Glutamatergic neuron (in vitro differentiated cells): ENCODE results near the gene ACSF2. TPM values are rescaled to one million over a fixed set of nuclear protein-coding genes. Genes with fewer than 3 reads are reported as not detected.
A peak's percentile ranks its signal among the peaks of the same experiment; 100 is the strongest.

Source experiments
- DNase-seq: peaks from one replicate; pipeline ENCODE4 v3.0.0; 2022
- H3K27ac Mint-ChIP-seq: one replicate; pipeline ENCODE4 v1.8.0; 2020; ENCODE audit warnings: mild to moderate bottlenecking, mixed read lengths, inconsistent platforms; ENCODE audit not compliant: unreplicated experiment
- H3K27me3 Mint-ChIP-seq: one replicate; pipeline ENCODE4 v1.8.0; 2020; ENCODE audit warnings: mild to moderate bottlenecking, moderate library complexity, mixed read lengths, inconsistent platforms; ENCODE audit not compliant: unreplicated experiment
- H3K36me3 Mint-ChIP-seq: one replicate; pipeline ENCODE4 v1.8.0; 2020; ENCODE audit warnings: mild to moderate bottlenecking, mixed read lengths, inconsistent platforms; ENCODE audit not compliant: unreplicated experiment
- H3K4me1 Mint-ChIP-seq: one replicate; pipeline ENCODE4 v1.8.0; 2020; ENCODE audit warnings: mild to moderate bottlenecking, low read depth, mixed read lengths, inconsistent platforms; ENCODE audit not compliant: unreplicated experiment
- H3K4me3 Mint-ChIP-seq: one replicate; pipeline ENCODE4 v1.8.0; 2020; ENCODE audit warnings: mild to moderate bottlenecking, mixed read lengths, inconsistent platforms; ENCODE audit not compliant: unreplicated experiment
- H3K9me3 Mint-ChIP-seq: one replicate; pipeline ENCODE4 v1.8.0; 2020; ENCODE audit warnings: mild to moderate bottlenecking, moderate library complexity, mixed read lengths, inconsistent platforms; ENCODE audit not compliant: unreplicated experiment
- CTCF ChIP-seq: fragments of 200-600 bp; sonication (generic); IDR thresholded peaks from one replicate; pipeline ENCODE4 v1.5.0; 2021; ENCODE audit not compliant: partially characterized antibody, unreplicated experiment
- total RNA-seq: library from RNA; stranded (reverse); fragmentation: NEBNext Ultra II Directional; extraction: Animal tissue kit (Norgen Biotek cat#: 25700); gene quantifications from one replicate; pipeline ENCODE4 v1.2.1, GENCODE V29; 2021; ENCODE audit not compliant: unreplicated experiment

Gene ACSF2
- total RNA-seq, 1 donor from 2014 or later: 52.2 TPM

- Mint-ChIP-seq H3K27me3 (peaks cover 6% of the 10 kb centered on the region), H3K9me3 (peaks cover 3% of the 10 kb centered on the region), H3K4me1 (peaks cover 8% of the 10 kb centered on the region), H3K4me3 (no peak overlapping the region), H3K36me3 (no peaks in the 10 kb centered on the region), H3K27ac (no peak overlapping the region)
- TF ChIP-seq CTCF: no peak
- DNase-seq: no peak
Observed at GRCh38 chr17:50480854-50481490, 55.0 kb downstream of the ACSF2 start.

GRCh38 chr17:50481648-50482047 lies 55.6 kb downstream of the ACSF2 start:
- Mint-ChIP-seq H3K4me1 (peaks cover 8% of the 10 kb centered on the region), H3K27ac (no peak overlapping the region), H3K9me3 (peaks cover 3% of the 10 kb centered on the region), H3K27me3 (peaks cover 6% of the 10 kb centered on the region), H3K36me3 (no peaks in the 10 kb centered on the region), H3K4me3 (no peak overlapping the region)
- no peak for TF ChIP-seq CTCF
- no peak for DNase-seq

- Mint-ChIP-seq H3K27ac (no peak overlapping the region), H3K27me3 (peaks cover 6% of the 10 kb centered on the region), H3K4me3 (no peak overlapping the region), H3K4me1 (peaks cover 8% of the 10 kb centered on the region), H3K9me3 (peaks cover 3% of the 10 kb centered on the region), H3K36me3 (no peaks in the 10 kb centered on the region)
- DNase-seq: no peak
- no peak for TF ChIP-seq CTCF
Observed at GRCh38 chr17:50482110-50482509, 56.1 kb downstream of the ACSF2 start.

GRCh38 chr17:50482516-50482915 lies 56.5 kb downstream of the ACSF2 start:
- Mint-ChIP-seq H3K27ac (no peak overlapping the region), H3K4me3 (no peak overlapping the region), H3K36me3 (no peaks in the 10 kb centered on the region), H3K27me3 (peaks cover 6% of the 10 kb centered on the region), H3K4me1 (peaks cover 8% of the 10 kb centered on the region), H3K9me3 (peaks cover 3% of the 10 kb centered on the region)
- peak; percentile 83 for TF ChIP-seq CTCF
- DNase-seq: peak; percentile 86

- Mint-ChIP-seq H3K27ac (no peak overlapping the region), H3K9me3 (peaks cover 3% of the 10 kb centered on the region), H3K36me3 (no peaks in the 10 kb centered on the region), H3K27me3 (peaks cover 2% of the 10 kb centered on the region), H3K4me1 (peaks cover 5% of the 10 kb centered on the region), H3K4me3 (no peak overlapping the region)
- TF ChIP-seq CTCF: no peak
- DNase-seq: no peak
Observed at GRCh38 chr17:50483266-50483665, 57.2 kb downstream of the ACSF2 start.
